Stimulated activated CD8-positive, alpha-beta memory T cell treated with anti-CD3 and anti-CD28 coated beads, Interleukin-12 subunit alpha, Interleukin-12 subunit beta, amount 100 ng/mL, for 24 hours (primary cell): ENCODE results near the gene GAB1.

Source experiments
- DNase-seq: peaks from one replicate; pipeline ENCODE4 v3.0.0-alpha.2; 2020; ENCODE audit errors: extremely low read depth

GAB1 gene

GRCh38 chr4:143489106-143489505 is 152.4 kb downstream of the GAB1 start:
- no peak for DNase-seq

- no peak for DNase-seq
Measured at GRCh38 chr4:143498021-143498420, 161.3 kb downstream of the GAB1 start.

DNA sequence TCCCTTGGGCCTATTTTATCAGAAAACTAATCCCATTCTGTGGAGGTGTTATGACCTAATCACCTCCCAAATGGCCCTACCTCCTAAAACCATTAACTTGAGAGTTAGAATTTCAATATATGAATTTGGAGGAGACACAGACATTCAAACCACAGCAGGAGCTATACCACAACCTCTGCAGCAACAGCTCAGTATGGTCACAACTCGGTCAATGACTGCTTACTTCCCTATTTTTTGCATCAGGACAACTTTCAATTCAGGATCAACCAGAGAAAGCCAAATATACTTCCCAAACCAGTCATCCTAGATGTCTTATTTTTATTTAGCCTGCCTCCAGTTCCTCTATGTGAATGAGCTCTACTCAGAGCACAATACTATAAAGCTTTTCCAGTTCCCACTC is 165.6 kb downstream of the GAB1 start:
- no peak for DNase-seq

- no peak for DNase-seq
Measured at GRCh38 chr4:143506031-143506430, 169.4 kb downstream of the GAB1 start.

- no peak for DNase-seq
Measured at GRCh38 chr4:143511906-143512305, 175.2 kb downstream of the GAB1 start.

DNA sequence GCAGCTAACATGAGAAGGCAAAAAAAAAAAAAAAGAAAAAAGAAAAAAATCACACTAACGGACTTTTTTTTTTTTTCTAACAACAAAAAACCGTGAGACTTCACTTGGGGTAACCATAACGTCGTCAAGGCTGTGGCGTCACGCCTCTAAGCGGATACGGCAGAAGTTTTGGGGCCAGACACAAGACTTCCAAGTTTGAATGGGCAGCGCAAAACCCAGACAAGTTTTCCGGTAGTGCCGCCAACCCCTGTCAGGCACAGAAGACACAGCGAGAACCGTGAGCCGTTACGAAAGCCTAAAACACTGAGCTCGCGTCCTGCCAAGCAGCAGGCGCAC is 176.3 kb downstream of the GAB1 start:
- DNase-seq = no peak

DNA sequence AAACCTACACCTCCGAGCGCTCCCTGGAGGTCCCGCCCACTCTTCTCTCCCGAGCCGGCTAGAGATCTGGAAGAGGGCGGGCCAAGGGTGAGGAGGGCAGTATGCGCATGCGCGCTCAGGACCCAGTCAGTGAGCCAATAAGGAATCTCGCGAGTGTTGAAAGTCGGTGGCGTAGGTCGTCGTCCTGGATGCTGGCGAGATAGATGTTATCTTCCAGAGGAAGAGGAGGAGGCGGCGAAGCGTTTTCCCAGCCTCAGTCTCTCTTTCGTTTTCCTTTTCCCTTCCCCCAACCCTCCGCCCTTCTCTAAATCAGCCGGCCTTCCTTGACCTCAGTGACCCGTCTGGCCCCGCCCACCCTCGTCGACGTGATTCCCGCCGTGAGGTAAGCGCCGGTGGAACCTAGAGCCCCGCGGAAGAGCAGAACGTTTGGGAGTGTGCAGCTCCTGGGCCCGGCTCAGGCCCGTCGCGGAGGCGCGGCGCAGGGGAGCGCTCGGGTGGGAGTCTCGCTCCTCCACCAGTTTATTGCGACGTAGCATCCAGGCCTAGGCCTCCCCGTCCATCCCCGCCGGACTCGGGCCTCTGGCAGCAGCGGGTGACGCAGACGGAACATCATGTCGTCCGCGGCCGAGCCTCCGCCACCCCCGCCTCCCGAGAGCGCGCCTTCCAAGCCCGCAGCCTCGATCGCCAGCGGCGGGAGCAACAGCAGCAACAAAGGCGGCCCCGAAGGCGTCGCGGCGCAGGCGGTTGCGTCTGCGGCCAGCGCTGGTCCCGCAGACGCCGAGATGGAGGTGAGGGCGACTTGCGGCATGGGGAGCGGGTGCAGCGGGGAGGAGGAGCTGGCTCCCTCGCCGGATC is 176.9 kb downstream of the GAB1 start, which contains the start of gene SMARCA5:
SMARCA5 (plus strand) TSS at position 389 of the 855 bp plus-strand sequence; CDS start at position 612, 223 bp downstream.
- peak; percentile 92 for DNase-seq

DNA sequence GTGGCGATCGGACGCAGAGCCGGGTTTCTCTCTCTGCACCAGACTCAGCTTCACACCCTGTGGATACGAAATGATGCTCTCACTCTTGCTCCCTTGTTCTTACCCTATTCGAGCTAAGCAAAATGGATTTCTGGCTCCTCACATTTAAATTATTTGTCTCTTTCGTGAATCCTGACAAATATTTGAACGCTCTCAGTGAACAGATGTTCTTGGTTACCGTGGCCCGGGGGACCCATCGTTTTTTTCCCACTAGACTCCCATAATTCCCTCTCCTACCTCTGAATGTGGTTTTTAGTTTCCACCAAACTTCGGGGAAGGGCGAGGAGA is 177.5 kb downstream of the GAB1 start:
- no peak for DNase-seq

DNA sequence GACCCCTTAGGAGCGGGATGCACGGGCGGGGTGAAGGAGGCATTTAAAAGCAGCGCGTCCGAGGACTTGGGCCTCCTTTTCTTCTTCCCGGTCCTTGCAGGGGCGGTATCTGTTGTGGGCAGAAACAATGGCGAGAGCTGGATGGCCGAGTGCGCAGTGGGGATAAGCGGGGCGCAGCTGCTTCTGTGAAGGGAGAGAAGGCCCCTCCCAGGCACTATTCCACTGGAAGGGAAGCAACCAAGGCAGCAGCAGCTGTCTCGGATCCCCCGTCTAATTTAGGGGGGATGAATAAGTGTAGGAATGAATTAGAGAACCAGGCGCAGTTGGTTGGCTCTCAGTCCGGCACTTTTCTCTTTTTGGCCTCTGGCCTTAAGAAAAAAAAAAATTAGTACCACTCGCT is 177.8 kb downstream of the GAB1 start:
- DNase-seq = no peak

DNA sequence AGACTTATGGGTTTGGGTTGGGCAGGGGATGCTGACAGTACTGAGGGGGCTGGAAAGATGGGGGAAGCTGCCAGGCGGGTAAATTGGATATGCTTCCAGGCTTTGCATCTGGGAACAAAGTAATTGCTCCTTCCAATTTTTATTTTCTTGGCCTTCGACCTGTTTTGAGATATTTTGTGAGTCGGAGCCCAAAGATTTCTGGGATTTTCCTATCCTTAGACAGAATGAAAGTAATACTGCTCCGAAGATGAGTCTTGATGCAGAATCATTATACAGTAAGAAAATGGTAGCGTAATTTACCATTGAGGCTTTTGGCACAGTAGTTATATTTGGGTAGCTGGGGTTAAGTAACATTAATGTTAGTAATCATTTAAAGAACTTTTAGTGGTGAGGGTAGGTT is 178.2 kb downstream of the GAB1 start:
- DNase-seq = no peak

DNA sequence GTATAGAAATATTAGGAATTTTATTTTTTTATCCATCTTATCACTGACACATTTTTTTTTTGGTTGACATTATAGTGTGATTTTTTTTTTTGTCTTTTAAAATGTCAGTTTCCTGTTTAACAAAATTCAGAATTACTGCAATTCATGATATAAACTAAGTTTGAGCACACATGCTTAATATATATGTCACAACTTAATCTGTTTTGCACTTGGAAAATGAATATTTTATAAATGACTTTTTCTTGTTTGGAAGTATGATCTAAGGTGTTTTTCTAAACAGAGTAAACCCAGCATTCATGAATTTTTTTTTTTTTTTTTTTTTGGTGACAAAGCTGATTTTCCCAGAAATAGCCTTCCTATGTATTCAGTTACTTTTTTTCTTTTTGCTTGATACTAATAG is 179.2 kb downstream of the GAB1 start:
- no peak for DNase-seq

DNA sequence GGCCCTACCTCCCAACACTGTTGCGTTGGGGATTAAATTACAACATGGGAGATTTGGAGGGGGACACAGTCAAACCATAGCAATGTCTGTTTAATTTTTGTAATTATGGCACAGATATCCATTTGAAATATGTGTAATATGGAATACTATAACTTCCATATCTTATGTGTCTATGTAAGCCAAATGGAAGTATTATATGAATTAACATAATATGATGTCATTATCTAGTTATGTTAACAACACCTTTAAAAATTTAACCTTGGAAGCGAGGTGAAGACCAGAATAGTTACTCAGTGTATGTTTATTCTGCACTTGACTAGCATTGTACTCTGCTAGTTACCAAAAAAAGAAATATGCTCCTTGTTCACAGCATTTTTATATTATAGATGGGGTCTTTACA is 181.1 kb downstream of the GAB1 start:
- DNase-seq = no peak
